Measurements from ENCODE around the gene MAP1LC3C.

MAP1LC3C gene

DNA sequence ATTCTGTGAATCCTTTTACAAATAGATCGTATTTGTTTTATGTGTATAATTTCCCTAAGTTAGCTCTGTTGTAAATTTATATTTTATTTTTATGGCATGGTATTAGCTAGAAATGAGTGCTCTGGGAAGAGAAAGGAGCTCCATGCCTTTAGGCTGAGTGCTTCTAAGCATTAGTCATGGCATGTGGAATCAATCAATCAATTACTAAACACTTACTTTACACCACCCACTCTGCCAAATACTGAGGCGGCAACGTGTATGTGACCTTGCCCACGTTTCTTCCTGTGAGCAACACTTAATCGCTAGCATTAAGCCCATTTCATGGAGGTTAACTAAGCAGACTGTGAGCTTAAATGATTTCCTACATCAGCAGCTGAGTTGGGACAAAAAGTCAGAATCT is 48.5 kb downstream of the MAP1LC3C start:
- H3K79me2 ChIP-seq (ENCODE audit: low read length): no peaks in the 10 kb centered on the region
- H3F3A ChIP-seq (ENCODE audit: insufficient read depth, low read length): no peaks in the 10 kb centered on the region
- H4K20me1 ChIP-seq (ENCODE audit: insufficient read depth, low read length): no peaks in the 10 kb centered on the region
- no peak overlapping the region for H3K4me3 ChIP-seq (ENCODE audit: low read length)
- H3K4me2 ChIP-seq (ENCODE audit: low read depth, low read length): no peak overlapping the region
- DNase-seq: no peak
- no peak overlapping the region for H3K27ac ChIP-seq (ENCODE audit: low read length)
- no peak overlapping the region for H2AFZ ChIP-seq (ENCODE audit: low read length)
- H3K36me3 ChIP-seq (replicated peaks; ENCODE audit: insufficient read depth, low read length): no peaks in the 10 kb centered on the region
- no peak overlapping the region for H3K9ac ChIP-seq (ENCODE audit: low read length)
- no peaks in the 10 kb centered on the region for H3K4me1 ChIP-seq (ENCODE audit: low read length)
- TF ChIP-seq, protein P1, sequence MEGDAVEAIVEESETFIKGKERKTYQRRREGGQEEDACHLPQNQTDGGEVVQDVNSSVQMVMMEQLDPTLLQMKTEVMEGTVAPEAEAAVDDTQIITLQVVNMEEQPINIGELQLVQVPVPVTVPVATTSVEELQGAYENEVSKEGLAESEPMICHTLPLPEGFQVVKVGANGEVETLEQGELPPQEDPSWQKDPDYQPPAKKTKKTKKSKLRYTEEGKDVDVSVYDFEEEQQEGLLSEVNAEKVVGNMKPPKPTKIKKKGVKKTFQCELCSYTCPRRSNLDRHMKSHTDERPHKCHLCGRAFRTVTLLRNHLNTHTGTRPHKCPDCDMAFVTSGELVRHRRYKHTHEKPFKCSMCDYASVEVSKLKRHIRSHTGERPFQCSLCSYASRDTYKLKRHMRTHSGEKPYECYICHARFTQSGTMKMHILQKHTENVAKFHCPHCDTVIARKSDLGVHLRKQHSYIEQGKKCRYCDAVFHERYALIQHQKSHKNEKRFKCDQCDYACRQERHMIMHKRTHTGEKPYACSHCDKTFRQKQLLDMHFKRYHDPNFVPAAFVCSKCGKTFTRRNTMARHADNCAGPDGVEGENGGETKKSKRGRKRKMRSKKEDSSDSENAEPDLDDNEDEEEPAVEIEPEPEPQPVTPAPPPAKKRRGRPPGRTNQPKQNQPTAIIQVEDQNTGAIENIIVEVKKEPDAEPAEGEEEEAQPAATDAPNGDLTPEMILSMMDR (IDR thresholded peaks at IDR 0.05; ENCODE audit: low read length): no peak
- TF ChIP-seq EZH2 (optimal IDR thresholded peaks at IDR 0.05; ENCODE audit: low read depth, low read length) (no peak), EZH2phosphoT487 (IDR thresholded peaks at IDR 0.05; ENCODE audit: low read length) (no peak)
- no peaks in the 10 kb centered on the region for H3K27me3 ChIP-seq (replicated peaks; ENCODE audit: insufficient read depth, low read length)
- H3K9me2 ChIP-seq (replicated peaks; ENCODE audit: insufficient read depth, low read length): no peaks in the 10 kb centered on the region
- H3K9me3 ChIP-seq (replicated peaks; ENCODE audit: insufficient read depth, low read length): no peaks in the 10 kb centered on the region

DNA sequence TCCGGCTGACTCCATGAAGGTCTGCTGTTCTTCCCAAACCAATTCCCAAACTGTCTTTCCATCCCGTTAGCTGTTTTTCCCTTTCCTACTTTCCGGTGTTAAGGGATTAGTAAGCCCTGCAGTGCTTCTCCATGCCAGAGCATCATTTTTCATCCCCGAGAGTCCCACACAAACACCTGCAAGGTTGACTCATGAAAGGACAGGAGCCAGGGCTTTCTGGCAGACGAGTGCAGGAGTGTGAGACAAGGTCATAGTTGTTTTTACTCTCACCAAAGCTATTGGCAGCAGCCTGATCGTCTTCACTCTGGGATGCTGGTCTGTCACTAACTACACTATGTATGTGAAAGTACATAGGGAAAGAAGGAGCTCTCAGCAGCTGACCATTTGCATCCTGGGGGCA is 51.5 kb downstream of the MAP1LC3C start:
- H3K27me3 ChIP-seq (replicated peaks; ENCODE audit: insufficient read depth, low read length): no peaks in the 10 kb centered on the region
- H3K4me1 ChIP-seq (ENCODE audit: low read length): no peaks in the 10 kb centered on the region
- H4K20me1 ChIP-seq (ENCODE audit: insufficient read depth, low read length): no peaks in the 10 kb centered on the region
- H3K4me3 ChIP-seq (ENCODE audit: low read length): no peak overlapping the region
- DNase-seq: no peak
- no peaks in the 10 kb centered on the region for H3F3A ChIP-seq (ENCODE audit: insufficient read depth, low read length)
- H3K9me3 ChIP-seq (replicated peaks; ENCODE audit: insufficient read depth, low read length): no peaks in the 10 kb centered on the region
- H3K9ac ChIP-seq (ENCODE audit: low read length): no peak overlapping the region
- H3K4me2 ChIP-seq (ENCODE audit: low read depth, low read length): no peak overlapping the region
- no peak for TF ChIP-seq EZH2phosphoT487 (IDR thresholded peaks at IDR 0.05; ENCODE audit: low read length)
- TF ChIP-seq EZH2 (optimal IDR thresholded peaks at IDR 0.05; ENCODE audit: low read depth, low read length): no peak
- H3K79me2 ChIP-seq (ENCODE audit: low read length): no peaks in the 10 kb centered on the region
- H3K9me2 ChIP-seq (replicated peaks; ENCODE audit: insufficient read depth, low read length): no peaks in the 10 kb centered on the region
- H2AFZ ChIP-seq (ENCODE audit: low read length): no peak overlapping the region
- no peak overlapping the region for H3K27ac ChIP-seq (ENCODE audit: low read length)
- H3K36me3 ChIP-seq (replicated peaks; ENCODE audit: insufficient read depth, low read length): no peaks in the 10 kb centered on the region

Measured in MM.1S (cell line).